GM12873 (cell line): ENCODE measurements around the gene CCDC201.

Source experiments
- TF ChIP-seq, protein P1 (sequence below): IDR thresholded peaks from 2 replicates; pipeline ENCODE4 v1.5.1; 2012; ENCODE audit warnings: low read depth, mild to moderate bottlenecking, moderate library complexity, low read length, control low read depth; ENCODE audit not compliant: insufficient read depth; ENCODE audit errors: missing control alignments

The CCDC201 gene

DNA sequence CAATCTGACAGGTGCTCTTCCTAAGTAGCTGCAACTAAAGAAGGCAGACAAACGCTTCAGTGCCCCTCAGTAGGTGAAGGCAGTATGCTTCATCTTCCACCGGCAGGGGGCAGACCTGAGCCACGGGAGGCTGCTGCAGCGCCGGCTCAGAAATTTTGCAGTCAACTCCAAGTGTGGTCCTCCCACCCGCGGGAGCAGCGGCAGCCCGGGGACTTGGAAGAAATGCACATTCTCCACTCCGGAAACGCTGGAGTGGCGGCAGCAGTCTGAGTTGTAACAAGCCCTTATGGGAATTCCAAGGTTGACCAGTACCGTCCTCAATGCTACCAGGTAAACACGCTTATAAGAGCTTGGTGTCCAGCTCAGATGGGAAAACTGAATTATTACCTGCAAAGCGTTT lies 44.8 kb upstream of the CCDC201 start:
- TF ChIP-seq, protein P1, sequence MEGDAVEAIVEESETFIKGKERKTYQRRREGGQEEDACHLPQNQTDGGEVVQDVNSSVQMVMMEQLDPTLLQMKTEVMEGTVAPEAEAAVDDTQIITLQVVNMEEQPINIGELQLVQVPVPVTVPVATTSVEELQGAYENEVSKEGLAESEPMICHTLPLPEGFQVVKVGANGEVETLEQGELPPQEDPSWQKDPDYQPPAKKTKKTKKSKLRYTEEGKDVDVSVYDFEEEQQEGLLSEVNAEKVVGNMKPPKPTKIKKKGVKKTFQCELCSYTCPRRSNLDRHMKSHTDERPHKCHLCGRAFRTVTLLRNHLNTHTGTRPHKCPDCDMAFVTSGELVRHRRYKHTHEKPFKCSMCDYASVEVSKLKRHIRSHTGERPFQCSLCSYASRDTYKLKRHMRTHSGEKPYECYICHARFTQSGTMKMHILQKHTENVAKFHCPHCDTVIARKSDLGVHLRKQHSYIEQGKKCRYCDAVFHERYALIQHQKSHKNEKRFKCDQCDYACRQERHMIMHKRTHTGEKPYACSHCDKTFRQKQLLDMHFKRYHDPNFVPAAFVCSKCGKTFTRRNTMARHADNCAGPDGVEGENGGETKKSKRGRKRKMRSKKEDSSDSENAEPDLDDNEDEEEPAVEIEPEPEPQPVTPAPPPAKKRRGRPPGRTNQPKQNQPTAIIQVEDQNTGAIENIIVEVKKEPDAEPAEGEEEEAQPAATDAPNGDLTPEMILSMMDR: peak; percentile 95

DNA sequence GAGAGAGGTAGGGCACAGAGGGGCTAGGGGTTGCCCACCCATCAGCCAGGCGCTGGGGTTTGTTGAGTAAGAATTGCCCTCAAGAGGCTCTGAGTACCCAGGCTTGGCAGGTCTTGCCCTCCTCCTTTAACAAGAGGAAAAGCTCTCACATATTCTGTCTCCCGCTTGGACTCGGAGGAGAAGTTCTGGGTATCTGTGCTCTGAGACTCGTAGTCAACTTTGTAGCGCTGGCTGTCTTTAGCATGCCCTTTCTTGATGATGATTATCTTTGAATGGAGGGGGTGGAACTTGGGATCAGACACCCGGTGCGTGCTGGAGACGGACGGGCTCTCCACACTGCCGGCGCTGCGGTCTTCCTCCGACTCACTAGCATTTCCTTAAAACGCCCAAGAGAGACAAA lies 44.2 kb upstream of the CCDC201 start:
- TF ChIP-seq, protein P1: no peak

DNA sequence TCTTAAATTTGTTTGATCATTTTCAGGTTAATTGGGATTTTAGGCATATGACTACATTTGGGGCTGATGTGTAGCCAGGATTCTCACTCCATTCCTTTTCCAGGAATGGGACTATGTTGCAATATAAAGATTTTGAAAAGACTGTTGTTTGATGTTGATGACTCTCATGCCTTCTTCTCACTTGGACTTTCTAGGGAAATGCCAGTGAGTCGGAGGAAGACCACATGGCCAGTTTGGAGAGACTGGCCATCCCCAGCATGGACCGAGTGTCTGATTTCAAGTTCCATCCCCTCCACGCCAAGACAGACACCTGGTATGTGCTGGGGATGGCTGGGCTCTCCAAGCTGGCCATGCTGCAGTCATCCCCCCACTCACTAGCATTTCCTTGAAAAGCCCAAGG lies 42.7 kb upstream of the CCDC201 start:
- TF ChIP-seq, protein P1: no peak

DNA sequence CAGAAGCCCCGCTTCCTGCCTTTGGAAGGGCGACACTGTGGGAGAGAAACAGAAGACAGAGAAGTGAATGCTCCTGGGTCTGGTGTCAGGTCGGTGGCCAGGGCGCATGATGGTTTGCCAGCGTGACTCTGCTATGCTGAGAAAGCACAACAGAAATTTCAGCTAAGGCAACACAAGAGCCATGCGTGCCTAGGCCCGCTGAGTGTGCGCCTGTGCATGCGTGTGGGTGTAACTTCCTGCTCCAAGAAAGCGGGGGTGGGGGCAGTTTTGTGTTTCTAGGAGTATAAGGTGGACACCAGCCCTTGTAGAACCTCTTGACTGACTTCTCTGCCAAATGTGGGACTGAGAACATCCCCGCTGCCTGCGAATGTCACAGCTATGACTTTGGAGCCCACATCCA lies 42.0 kb upstream of the CCDC201 start:
- TF ChIP-seq, protein P1: no peak

DNA sequence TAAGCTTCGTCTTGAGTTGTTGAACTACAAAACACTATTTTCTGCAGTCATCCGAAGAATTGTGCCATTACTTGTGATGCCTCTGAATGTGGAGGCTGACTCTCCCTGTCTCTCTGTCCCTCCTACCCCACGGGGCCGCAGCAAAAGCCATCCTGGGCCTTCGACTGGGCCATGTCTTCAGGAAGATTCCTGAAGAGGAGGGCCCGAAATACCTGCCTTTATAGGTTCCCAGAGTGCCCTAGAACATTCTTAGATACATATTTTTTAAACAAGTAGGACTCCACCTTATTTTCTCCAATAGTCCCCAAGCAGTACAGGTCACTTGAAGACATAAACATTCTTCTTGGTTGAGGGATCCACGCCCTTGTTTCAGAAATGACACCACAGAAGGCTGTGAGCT lies 40.1 kb upstream of the CCDC201 start:
- TF ChIP-seq, protein P1: no peak

DNA sequence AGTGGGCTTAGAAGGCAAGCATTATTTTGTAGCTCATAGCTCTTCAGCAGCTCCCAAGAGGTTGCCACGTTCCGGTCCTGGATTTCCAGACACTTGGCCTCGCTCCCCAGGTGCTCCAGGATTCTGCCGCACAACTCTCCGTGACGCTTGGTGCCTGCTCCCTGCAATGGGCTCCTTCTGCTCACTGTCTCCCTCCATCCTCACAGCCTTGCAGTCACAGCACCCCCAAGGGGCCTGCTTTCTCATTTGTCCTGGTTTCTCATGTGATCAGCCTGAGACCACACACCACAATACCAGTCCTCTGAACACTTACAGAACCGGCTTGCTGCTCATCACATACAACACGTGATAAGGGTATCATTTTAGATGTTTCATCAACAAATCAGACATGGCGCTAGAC lies 38.4 kb upstream of the CCDC201 start:
- TF ChIP-seq, protein P1: no peak

DNA sequence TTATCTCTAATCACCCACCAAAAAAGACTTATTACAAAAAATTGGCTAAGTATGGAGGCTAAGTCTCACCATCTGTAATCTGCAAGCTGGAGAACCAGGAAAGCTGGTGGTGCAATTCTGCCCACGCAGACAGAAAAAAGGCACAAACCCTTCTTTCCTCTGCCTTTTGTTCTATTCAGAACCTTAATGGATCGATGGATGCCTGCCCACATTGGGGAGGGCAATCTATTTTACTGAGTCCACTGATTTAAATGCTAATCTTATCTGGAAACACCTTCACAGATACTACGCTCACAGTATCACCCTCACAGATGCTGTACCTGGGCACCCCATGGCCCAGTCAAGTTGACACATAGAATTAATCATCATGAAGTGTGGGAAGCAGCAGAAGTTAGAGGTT lies 38.0 kb upstream of the CCDC201 start:
- TF ChIP-seq, protein P1: no peak
